ENCODE measurements around the gene TBC1D17. TPM values are rescaled to one million over a fixed set of nuclear protein-coding genes. Genes with fewer than 3 reads are reported as not detected.
A peak's percentile ranks its signal among the peaks of the same experiment; 100 is the strongest.
"Not testable (repeated sequence)": the region's sequence is repeated elsewhere in the genome, so short reads cannot be mapped to it uniquely, and the experiment has no call there.

Gene TBC1D17
- total RNA-seq, 1 experiment from 2014 or later: 12.2 TPM

- no peak for DNase-seq (ENCODE audit: low read depth)
These were observed 43.3 kb downstream of the TBC1D17 start for GRCh38 chr19:49920624-49921363.

GRCh38 chr19:49921871-49922795, 44.6 kb downstream of the TBC1D17 start:
- peak; percentile 76 for DNase-seq (ENCODE audit: low read depth)

GRCh38 chr19:49923055-49924003, 45.8 kb downstream of the TBC1D17 start:
- no peak for DNase-seq (ENCODE audit: low read depth)

- DNase-seq (ENCODE audit: low read depth): no peak
These were observed 46.7 kb downstream of the TBC1D17 start for GRCh38 chr19:49924004-49924880.

- DNase-seq (ENCODE audit: low read depth): not testable (repeated sequence)
These were observed 47.3 kb downstream of the TBC1D17 start for GRCh38 chr19:49924881-49925210.

- DNase-seq (ENCODE audit: low read depth): no peak
These were observed 48.0 kb downstream of the TBC1D17 start for GRCh38 chr19:49925486-49925885.

GRCh38 chr19:49926515-49926914, 49.0 kb downstream of the TBC1D17 start:
- DNase-seq (ENCODE audit: low read depth): no peak

GRCh38 chr19:49927526-49928264, 50.2 kb downstream of the TBC1D17 start:
- DNase-seq (ENCODE audit: low read depth): no peak

- DNase-seq (ENCODE audit: low read depth): peak; percentile 90
These were observed 51.7 kb downstream of the TBC1D17 start, which contains the start of the genes ATF5 and NUP62 for GRCh38 chr19:49929121-49929610. ATF5 (plus strand) TSS chr19:49929205; CDS start chr19:49930851, 1,646 bp downstream. NUP62 (minus strand) TSS chr19:49929504; CDS start chr19:49909807, 19,697 bp downstream.

- peak; percentile 90 for DNase-seq (ENCODE audit: low read depth)
These were observed 52.3 kb downstream of the TBC1D17 start for GRCh38 chr19:49929611-49930482.

GRCh38 chr19:49930483-49931011, 53.0 kb downstream of the TBC1D17 start:
- DNase-seq (ENCODE audit: low read depth): no peak

GRCh38 chr19:49931293-49932040, 54.0 kb downstream of the TBC1D17 start:
- no peak for DNase-seq (ENCODE audit: low read depth)

- no peak for DNase-seq (ENCODE audit: low read depth)
These were observed 54.5 kb downstream of the TBC1D17 start for GRCh38 chr19:49932041-49932451.

GRCh38 chr19:49932731-49933131, 55.2 kb downstream of the TBC1D17 start:
- no peak for DNase-seq (ENCODE audit: low read depth)

- DNase-seq (ENCODE audit: low read depth): no peak
These were observed 56.1 kb downstream of the TBC1D17 start for GRCh38 chr19:49933643-49934042.

GRCh38 chr19:49936549-49936948, 59.0 kb downstream of the TBC1D17 start:
- DNase-seq (ENCODE audit: low read depth): no peak

GRCh38 chr19:49937750-49938381, 60.4 kb downstream of the TBC1D17 start:
- peak; percentile 70 for DNase-seq (ENCODE audit: low read depth)
